HCT116 (cell line): ENCODE results near the gene LAMB4. TPM values are rescaled to one million over a fixed set of nuclear protein-coding genes. Genes with fewer than 3 reads are reported as not detected.

Source experiments
- ATAC-seq: fragments of 200-7000 bp; cut with Tn5 transposase; 2 replicates; pipeline ENCODE4 v1.9.1; 2020; ENCODE audit warnings: mild to moderate bottlenecking, moderate library complexity
- BruUV-seq: library from RNA; stranded (reverse); fragments of 400-500 nt; replicated peaks from 2 replicates; lab custom pipeline; 2021; lab: Mats Ljungman, UMichigan
- CTCF ChIA-PET: fragments of 300-600 bp; sonication (Branson Sonifier 250); formaldehyde crosslinking; loops from one replicate; lab custom pipeline; 2021; ENCODE audit warnings: antibody characterized with exemption; lab: Charles Lee
- POLR2A ChIA-PET: fragments of 300-600, 350-600 bp; sonication (Branson Sonifier 250); formaldehyde crosslinking; loops from one replicate; lab custom pipeline; 2021; ENCODE audit warnings: antibody characterized with exemption; lab: Charles Lee
- RAD21 ChIA-PET, 2 experiments: fragments of 300-600 bp; sonication (Branson Sonifier 250); formaldehyde crosslinking; loops; one replicate each; lab custom pipeline; 2023; ENCODE audit warnings: low total read pairs in 2 of 2; ENCODE audit not compliant: uncharacterized antibody in 2 of 2, unreplicated experiment in 2 of 2, low non-redundant PET in 1 of 2; lab: Charles Lee
- DNase-seq: peaks from one replicate; pipeline ENCODE4 v3.0.0-alpha.2; 2010; ENCODE audit warnings: low read depth, low spot score
- H2AFZ ChIP-seq: fragments of 200-600 bp; shearing (Covaris generic), sonication (generic); 2 replicates; pipeline ENCODE4 v1.6.1; 2017; ENCODE audit warnings: low read depth, mixed run types, mixed read lengths, antibody characterized with exemption, low read length; ENCODE audit not compliant: poor library complexity, severe bottlenecking
- H3K27ac ChIP-seq: 2 replicates; pipeline ENCODE4 v1.5.1; 2012; ENCODE audit warnings: low read depth, low read length
- H3K27me3 ChIP-seq: fragments of 200-600 bp; sonication (generic); 2 replicates; pipeline ENCODE4 v1.6.1; 2016; ENCODE audit warnings: mixed run types, low read length, mixed read lengths; ENCODE audit not compliant: insufficient read depth
- H3K36me3 ChIP-seq, 2 experiments: fragments of 200-500 bp in 1 of 2; fragments of 200-600 bp in 1 of 2; sonication (Bioruptor generic) in 1 of 2; sonication (generic) in 1 of 2; 2 replicates each; pipeline versions ENCODE4 v1.5.1 to v1.6.1; 2014 to 2016; ENCODE audit warnings: low read length in 2 of 2, inconsistent platforms in 1 of 2, mixed read lengths in 1 of 2, mixed run types in 1 of 2; ENCODE audit not compliant: insufficient read depth in 2 of 2, control insufficient read depth in 1 of 2
- H3K4me1 ChIP-seq, 2 experiments: fragments of 200-600 bp in 1 of 2; sonication (generic) in 1 of 2; 2 replicates each; pipeline versions ENCODE4 v1.5.1 to v1.6.1; 2012 to 2017; ENCODE audit warnings: low read length in 2 of 2, inconsistent platforms in 1 of 2, mild to moderate bottlenecking in 1 of 2, mixed read lengths in 1 of 2, mixed run types in 1 of 2, moderate library complexity in 1 of 2; ENCODE audit not compliant: insufficient read depth in 2 of 2, control insufficient read depth in 1 of 2
- H3K4me2 ChIP-seq: fragments of 200-600 bp; sonication (generic); 2 replicates; pipeline ENCODE4 v1.6.1; 2017; ENCODE audit warnings: mixed run types, low read length, mixed read lengths
- H3K4me3 ChIP-seq, 2 experiments: fragments of 200-600 bp in 1 of 2; sonication (generic) in 1 of 2; replicated peaks in 1 of 2; 2 replicates each; pipeline ENCODE4 v1.5.1; 2011 to 2016; ENCODE audit warnings: low read length in 2 of 2, control low read depth in 1 of 2, low read depth in 1 of 2, mild to moderate bottlenecking in 1 of 2, mixed read lengths in 1 of 2, mixed run types in 1 of 2
- H3K79me2 ChIP-seq: fragments of 200-600 bp; sonication (generic); 2 replicates; pipeline ENCODE4 v1.6.1; 2017; ENCODE audit warnings: mild to moderate bottlenecking, mixed run types, low read length, moderate library complexity, mixed read lengths; ENCODE audit not compliant: insufficient read depth
- H3K9ac ChIP-seq: fragments of 200-600 bp; sonication (generic); 2 replicates; pipeline ENCODE4 v1.6.1; 2016; ENCODE audit warnings: low read length, mixed read lengths
- H3K9me2 ChIP-seq: fragments of 200-600 bp; sonication (generic), shearing (Covaris generic); 2 replicates; pipeline ENCODE4 v1.6.1; 2017; ENCODE audit warnings: mixed run types, mild to moderate bottlenecking, moderate library complexity; ENCODE audit not compliant: insufficient read depth
- H3K9me3 ChIP-seq, 2 experiments: fragments of 200-500 bp in 1 of 2; fragments of 200-600 bp in 1 of 2; sonication (Bioruptor generic) in 1 of 2; sonication (generic) in 1 of 2; 2 replicates each; pipeline ENCODE4 v1.6.1; 2014 to 2017; ENCODE audit warnings: low read length in 2 of 2, mixed read lengths in 2 of 2, inconsistent platforms in 1 of 2, low read depth in 1 of 2, mild to moderate bottlenecking in 1 of 2, mixed run types in 1 of 2, moderate library complexity in 1 of 2; ENCODE audit not compliant: control insufficient read depth in 1 of 2, insufficient read depth in 1 of 2
- H4K20me1 ChIP-seq: fragments of 200-600 bp; sonication (generic), shearing (Covaris generic); 2 replicates; pipeline ENCODE4 v1.6.1; 2017; ENCODE audit warnings: mixed run types, mild to moderate bottlenecking, moderate library complexity; ENCODE audit not compliant: insufficient read depth
- CBX3 ChIP-seq: IDR thresholded peaks from 2 replicates; pipeline ENCODE4 v1.6.1; 2012; ENCODE audit warnings: low read depth
- EZH2 ChIP-seq: fragments of 200-600 bp; sonication (generic); IDR thresholded peaks from 2 replicates; pipeline ENCODE4 v1.6.1; 2017; ENCODE audit warnings: antibody characterized with exemption, mixed run types
- EZH2phosphoT487 ChIP-seq: fragments of 200-600 bp; IDR thresholded peaks from 2 replicates; pipeline ENCODE4 v1.6.1; 2018; ENCODE audit warnings: antibody characterized with exemption, borderline replicate concordance
- MAX ChIP-seq: IDR thresholded peaks from 2 replicates; pipeline ENCODE4 v1.6.1; 2012
- REST ChIP-seq: IDR thresholded peaks from 2 replicates; pipeline ENCODE4 v1.6.1; 2012; ENCODE audit warnings: low read depth
- YY1 ChIP-seq: IDR thresholded peaks from 2 replicates; pipeline ENCODE4 v1.6.1; 2011; ENCODE audit warnings: low read length, low read depth, moderate library complexity, mild to moderate bottlenecking; ENCODE audit not compliant: insufficient replicate concordance; ENCODE audit errors: extremely low read depth
- intact Hi-C: fragments of 100-400 bp; cut with micrococcal nuclease; formaldehyde crosslinking; loops from 2 replicates; pipeline ENCODE4 v1.10.0; 2022
- total RNA-seq: library from RNA; stranded (reverse); gene quantifications from one replicate; pipeline ENCODE4 v1.2.1, GENCODE V29; 2021; ENCODE audit not compliant: unreplicated experiment
- TF ChIP-seq, protein P1 (sequence below): IDR thresholded peaks from 2 replicates; pipeline ENCODE4 v1.6.1; 2011; ENCODE audit warnings: mild to moderate bottlenecking, low read length, moderate library complexity; ENCODE audit not compliant: insufficient replicate concordance; ENCODE audit errors: extremely low read depth

The LAMB4 gene
- total RNA-seq, 1 experiment from 2014 or later, result not detected

GRCh38 chr7:108122181-108122580, 8.0 kb downstream of the LAMB4 start:
- DNase-seq (no peak), ATAC-seq (no peak)
- ChIA-PET RAD21 (no interaction called here), CTCF (interaction anchor here (1.2 kb wide), 1 partner anchor 8 kb away, joined by 5 read pairs; no protein-coding TSS in a partner anchor), POLR2A (no interaction called here)
- Histone ChIP-seq H4K20me1 (no peaks in the 10 kb centered on the region), H2AFZ (no peak overlapping the region), H3K36me3 (no peaks in the 10 kb centered on the region), H3K9me3 (no peaks in the 10 kb centered on the region), H3K4me1 (no peaks in the 10 kb centered on the region), H3K79me2 (no peaks in the 10 kb centered on the region), H3K4me3 (no peak overlapping the region), H3K9me2 (no peaks in the 10 kb centered on the region), H3K9ac (no peak overlapping the region), H3K27me3 (no peaks in the 10 kb centered on the region), H3K27ac (no peak overlapping the region), H3K4me2 (no peak overlapping the region)
- TF ChIP-seq, protein P1, sequence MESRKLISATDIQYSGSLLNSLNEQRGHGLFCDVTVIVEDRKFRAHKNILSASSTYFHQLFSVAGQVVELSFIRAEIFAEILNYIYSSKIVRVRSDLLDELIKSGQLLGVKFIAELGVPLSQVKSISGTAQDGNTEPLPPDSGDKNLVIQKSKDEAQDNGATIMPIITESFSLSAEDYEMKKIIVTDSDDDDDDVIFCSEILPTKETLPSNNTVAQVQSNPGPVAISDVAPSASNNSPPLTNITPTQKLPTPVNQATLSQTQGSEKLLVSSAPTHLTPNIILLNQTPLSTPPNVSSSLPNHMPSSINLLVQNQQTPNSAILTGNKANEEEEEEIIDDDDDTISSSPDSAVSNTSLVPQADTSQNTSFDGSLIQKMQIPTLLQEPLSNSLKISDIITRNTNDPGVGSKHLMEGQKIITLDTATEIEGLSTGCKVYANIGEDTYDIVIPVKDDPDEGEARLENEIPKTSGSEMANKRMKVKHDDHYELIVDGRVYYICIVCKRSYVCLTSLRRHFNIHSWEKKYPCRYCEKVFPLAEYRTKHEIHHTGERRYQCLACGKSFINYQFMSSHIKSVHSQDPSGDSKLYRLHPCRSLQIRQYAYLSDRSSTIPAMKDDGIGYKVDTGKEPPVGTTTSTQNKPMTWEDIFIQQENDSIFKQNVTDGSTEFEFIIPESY, result no peak
- TF ChIP-seq EZH2 (no peak), EZH2phosphoT487 (no peak), YY1 (no peak), REST (no peak), CBX3 (no peak), MAX (no peak)
- intact Hi-C loops, result no loop called here
- BruUV-seq, result no TSS peak
